ENCODE results near the gene MED13L. TPM values are rescaled to one million over a fixed set of nuclear protein-coding genes. Genes with fewer than 3 reads are reported as not detected.

Gene MED13L
- total RNA-seq, 4 donors from 2014 or later: 126 to 194 (median 154) TPM

DNA sequence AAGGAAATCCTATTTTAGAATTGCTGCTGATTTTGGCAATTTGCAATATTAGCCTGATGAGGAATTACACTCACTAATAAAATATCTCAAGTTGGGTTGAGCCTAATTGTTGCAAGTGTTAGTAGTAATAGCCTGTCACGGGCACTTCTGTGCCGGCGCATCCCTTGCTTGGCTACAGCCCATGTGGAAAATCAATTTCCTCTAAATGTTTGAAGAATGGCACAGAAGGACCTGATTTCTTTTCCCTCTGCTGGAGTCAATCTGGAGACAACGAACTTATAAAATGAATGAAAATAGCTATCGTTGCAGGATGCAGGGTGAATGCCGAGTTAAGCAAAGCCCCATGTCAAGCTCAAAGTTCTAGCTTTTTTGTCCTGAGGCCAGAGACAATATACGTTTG is 31.2 kb upstream of the MED13L start:
- Histone ChIP-seq H3K4me3 (no peak overlapping the region), H3K27ac (no peak overlapping the region), H3K36me3 (no peaks in the 10 kb centered on the region), H3K9me3 (no peaks in the 10 kb centered on the region), H3K4me1 (no peaks in the 10 kb centered on the region), H3K27me3 (no peaks in the 10 kb centered on the region)
- TF ChIP-seq POLR2AphosphoS5 (IDR thresholded peaks at IDR 0.05) (no peak), EP300 (IDR thresholded peaks at IDR 0.05; ENCODE audit: low read depth) (no peak), POLR2A (IDR thresholded peaks at IDR 0.05) (no peak)
- TF ChIP-seq, protein P1, sequence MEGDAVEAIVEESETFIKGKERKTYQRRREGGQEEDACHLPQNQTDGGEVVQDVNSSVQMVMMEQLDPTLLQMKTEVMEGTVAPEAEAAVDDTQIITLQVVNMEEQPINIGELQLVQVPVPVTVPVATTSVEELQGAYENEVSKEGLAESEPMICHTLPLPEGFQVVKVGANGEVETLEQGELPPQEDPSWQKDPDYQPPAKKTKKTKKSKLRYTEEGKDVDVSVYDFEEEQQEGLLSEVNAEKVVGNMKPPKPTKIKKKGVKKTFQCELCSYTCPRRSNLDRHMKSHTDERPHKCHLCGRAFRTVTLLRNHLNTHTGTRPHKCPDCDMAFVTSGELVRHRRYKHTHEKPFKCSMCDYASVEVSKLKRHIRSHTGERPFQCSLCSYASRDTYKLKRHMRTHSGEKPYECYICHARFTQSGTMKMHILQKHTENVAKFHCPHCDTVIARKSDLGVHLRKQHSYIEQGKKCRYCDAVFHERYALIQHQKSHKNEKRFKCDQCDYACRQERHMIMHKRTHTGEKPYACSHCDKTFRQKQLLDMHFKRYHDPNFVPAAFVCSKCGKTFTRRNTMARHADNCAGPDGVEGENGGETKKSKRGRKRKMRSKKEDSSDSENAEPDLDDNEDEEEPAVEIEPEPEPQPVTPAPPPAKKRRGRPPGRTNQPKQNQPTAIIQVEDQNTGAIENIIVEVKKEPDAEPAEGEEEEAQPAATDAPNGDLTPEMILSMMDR (IDR thresholded peaks at IDR 0.05): no peak
- 88 to 95% methylated on average over 4 to 7 of the region's 7 CpGs for WGBS, 2 donors (ENCODE audit: low coverage in 1 of 2)
- intact Hi-C loops (cut with DNase I; ENCODE audit: low total_unique reads) (loop anchor here (5.0 kb wide), 1 partner anchor 389 kb away; no protein-coding TSS in a partner anchor), in situ Hi-C loops (cut with MboI; ENCODE audit: low pct_ligation_motif_present in 1 of 4, low pct_unique_long_range_greater_than_20kb in 1 of 4, low sequenced_read_pairs in 3 of 4) (no loop called here)
- DNase-seq: no peak

DNA sequence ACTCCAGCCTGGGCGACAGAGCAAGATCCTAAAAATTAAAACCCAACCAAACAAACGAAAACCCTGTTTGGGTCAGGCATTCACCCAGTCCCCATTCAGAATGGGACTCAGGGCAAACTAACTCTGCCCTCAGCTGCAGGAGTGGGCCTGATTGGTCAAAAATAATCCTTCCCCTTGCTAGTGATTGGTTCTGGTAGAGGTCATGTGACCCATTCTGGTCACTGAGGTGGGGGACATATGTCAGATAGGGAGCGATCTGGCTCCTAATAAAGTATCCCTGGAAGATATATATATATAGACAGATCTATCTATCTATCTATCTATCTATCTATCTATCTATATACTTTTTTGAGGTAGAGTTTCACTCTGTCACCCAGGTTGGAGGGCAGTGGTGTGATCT is 29.5 kb upstream of the MED13L start:
- WGBS, 2 donors (ENCODE audit: low coverage in 1 of 2): 90 to 100% methylated on average over 1 to 3 of the region's 3 CpGs
- H3K36me3 ChIP-seq: no peaks in the 10 kb centered on the region
- no peaks in the 10 kb centered on the region for H3K4me1 ChIP-seq
- H3K9me3 ChIP-seq: no peaks in the 10 kb centered on the region
- H3K27ac ChIP-seq: no peak overlapping the region
- in situ Hi-C loops (cut with MboI; ENCODE audit: low pct_ligation_motif_present in 1 of 4, low pct_unique_long_range_greater_than_20kb in 1 of 4, low sequenced_read_pairs in 3 of 4) (no loop called here), intact Hi-C loops (cut with DNase I; ENCODE audit: low total_unique reads) (loop anchor here (5.0 kb wide), 1 partner anchor 390 kb away; no protein-coding TSS in a partner anchor)
- no peak for DNase-seq
- H3K27me3 ChIP-seq: no peaks in the 10 kb centered on the region
- no peak overlapping the region for H3K4me3 ChIP-seq
- TF ChIP-seq POLR2A (IDR thresholded peaks at IDR 0.05): no peak
- TF ChIP-seq, protein P1 (IDR thresholded peaks at IDR 0.05): no peak
- no peak for TF ChIP-seq POLR2AphosphoS5 (IDR thresholded peaks at IDR 0.05)
- TF ChIP-seq EP300 (IDR thresholded peaks at IDR 0.05; ENCODE audit: low read depth): no peak

DNA sequence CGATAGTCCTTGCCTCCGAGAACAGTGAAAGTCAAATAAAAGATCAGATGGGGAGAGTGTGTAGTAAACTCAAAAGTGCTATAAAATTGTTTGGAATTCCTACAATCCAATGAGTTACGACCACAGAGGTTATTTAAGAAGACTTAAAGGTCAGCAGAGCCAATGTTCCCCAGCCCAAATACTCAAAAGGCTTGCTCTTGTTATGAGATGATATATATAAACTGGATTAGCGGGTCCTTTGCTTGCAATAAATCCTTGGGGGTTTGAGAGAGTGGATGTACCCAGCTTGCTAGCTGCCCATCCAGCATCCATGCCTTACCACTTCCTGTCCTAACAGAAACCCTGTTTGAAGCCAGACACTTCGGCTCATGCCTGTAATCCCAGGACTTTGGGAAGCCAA is 29.0 kb upstream of the MED13L start:
- intact Hi-C loops (cut with DNase I; ENCODE audit: low total_unique reads) (loop anchor here (5.0 kb wide), 1 partner anchor 391 kb away; no protein-coding TSS in a partner anchor), in situ Hi-C loops (cut with MboI; ENCODE audit: low pct_ligation_motif_present in 1 of 4, low pct_unique_long_range_greater_than_20kb in 1 of 4, low sequenced_read_pairs in 3 of 4) (no loop called here)
- WGBS, 2 donors (ENCODE audit: low coverage in 1 of 2): 45 to 63% methylated on average over 3 to 5 of the region's 5 CpGs
- Histone ChIP-seq H3K9me3 (no peaks in the 10 kb centered on the region), H3K36me3 (no peaks in the 10 kb centered on the region), H3K27ac (no peak overlapping the region), H3K4me1 (no peaks in the 10 kb centered on the region), H3K4me3 (no peak overlapping the region), H3K27me3 (no peaks in the 10 kb centered on the region)
- no peak for DNase-seq
- TF ChIP-seq POLR2AphosphoS5 (IDR thresholded peaks at IDR 0.05) (no peak), POLR2A (IDR thresholded peaks at IDR 0.05) (no peak), EP300 (IDR thresholded peaks at IDR 0.05; ENCODE audit: low read depth) (no peak)
- TF ChIP-seq, protein P1 (IDR thresholded peaks at IDR 0.05): no peak

DNA sequence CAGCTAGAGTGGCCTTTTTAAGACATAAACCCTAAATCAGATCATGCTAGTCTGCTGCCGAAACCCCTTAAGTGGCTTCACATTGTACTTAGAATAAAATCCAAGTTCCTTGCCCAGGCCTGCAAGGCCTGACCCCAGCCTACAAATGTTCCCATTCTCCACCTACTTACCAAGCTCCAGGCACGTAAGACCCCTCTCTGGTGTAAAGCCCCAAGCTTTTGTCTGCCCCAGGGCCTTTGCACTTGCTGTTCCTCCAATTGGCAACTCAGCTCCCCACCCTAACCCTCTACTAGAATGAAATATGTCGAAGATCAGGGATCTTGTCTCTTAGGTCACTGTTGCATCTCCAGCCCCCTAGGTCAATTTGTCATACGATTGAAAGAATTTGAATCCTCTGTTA is 27.1 kb upstream of the MED13L start:
- Histone ChIP-seq H3K4me3 (no peak overlapping the region), H3K9me3 (no peaks in the 10 kb centered on the region), H3K27ac (no peak overlapping the region), H3K4me1 (peaks cover 0 to 9% (median 1%) of the 10 kb centered on the region in 4 donors), H3K27me3 (no peaks in the 10 kb centered on the region), H3K36me3 (no peaks in the 10 kb centered on the region)
- in situ Hi-C loops (cut with MboI; ENCODE audit: low pct_ligation_motif_present in 1 of 4, low pct_unique_long_range_greater_than_20kb in 1 of 4, low sequenced_read_pairs in 3 of 4) (no loop called here), intact Hi-C loops (cut with DNase I; ENCODE audit: low total_unique reads) (loop anchor here (5.0 kb wide), 1 partner anchor 393 kb away; no protein-coding TSS in a partner anchor)
- 95 to 96% methylated on average over 3 to 4 of the region's 4 CpGs for WGBS, 2 donors (ENCODE audit: low coverage in 1 of 2)
- TF ChIP-seq, protein P1 (IDR thresholded peaks at IDR 0.05): no peak
- TF ChIP-seq POLR2AphosphoS5 (IDR thresholded peaks at IDR 0.05) (no peak), POLR2A (IDR thresholded peaks at IDR 0.05) (no peak), EP300 (IDR thresholded peaks at IDR 0.05; ENCODE audit: low read depth) (no peak)
- no peak for DNase-seq

All from transverse colon (tissue), 4 donors.